Measurements from ENCODE around the gene REPIN1.

GRCh38 chr7:150404172-150404804 is 35.7 kb downstream of the REPIN1 start:
- TF ChIP-seq CTCF (IDR thresholded peaks at IDR 0.05) (no peak), POLR2A (IDR thresholded peaks at IDR 0.05) (no peak)

Data from adrenal gland (tissue), 5 donors.